IMR-90 (cell line): ENCODE measurements around the gene NKD1. TPM values are rescaled to one million over a fixed set of nuclear protein-coding genes. Genes with fewer than 3 reads are reported as not detected.

ENCODE experiments used
- ATAC-seq: fragments of 200-7000 bp; cut with Tn5 transposase; 2 replicates; pipeline ENCODE4 v1.9.1; 2020; ENCODE audit warnings: low read depth, mild to moderate bottlenecking, moderate library complexity
- BruUV-seq: library from RNA; stranded (reverse); fragments of 400-500 nt; replicated peaks from 2 replicates; lab custom pipeline; 2021; lab: Mats Ljungman, UMichigan
- CTCF ChIA-PET: fragments of 300-600 bp; formaldehyde crosslinking; extraction: SDS; loops from one replicate; lab custom pipeline; 2021; ENCODE audit warnings: antibody characterized with exemption; lab: Yijun Ruan, JAX
- POLR2A ChIA-PET: fragments of 300-600 bp; sonication (Branson Sonifier 250); formaldehyde crosslinking; loops from one replicate; lab custom pipeline; 2022; ENCODE audit warnings: antibody characterized with exemption; ENCODE audit not compliant: unreplicated experiment; lab: Charles Lee
- DNase-seq: peaks from one replicate; pipeline ENCODE4 v3.0.0; 2013
- H2AFZ ChIP-seq: replicated peaks from 2 replicates; pipeline ENCODE3; 2013; ENCODE audit warnings: low read length, mild to moderate bottlenecking; ENCODE audit not compliant: poor library complexity
- H2AK5ac ChIP-seq: 2 replicates; pipeline ENCODE4 v1.6.1; 2013; ENCODE audit warnings: low read depth, low read length, inconsistent platforms
- H2AK9ac ChIP-seq: replicated peaks from 2 replicates; pipeline ENCODE3; 2013; ENCODE audit warnings: mild to moderate bottlenecking, low read depth, low read length, moderate library complexity; ENCODE audit not compliant: poor library complexity
- H2BK120ac ChIP-seq: 2 replicates; pipeline ENCODE4 v1.6.1; 2013; ENCODE audit warnings: low read depth, low read length, inconsistent platforms
- H2BK15ac ChIP-seq: 3 replicates; pipeline ENCODE4 v1.6.1; 2013; ENCODE audit warnings: low read depth, low read length, inconsistent platforms
- H2BK20ac ChIP-seq: 2 replicates; pipeline ENCODE4 v1.6.1; 2013; ENCODE audit warnings: low read depth, mild to moderate bottlenecking, inconsistent platforms, low read length, moderate library complexity
- H2BK5ac ChIP-seq: 2 replicates; pipeline ENCODE4 v1.6.1; 2013; ENCODE audit warnings: mild to moderate bottlenecking, low read depth, low read length, inconsistent platforms; ENCODE audit not compliant: poor library complexity, severe bottlenecking
- H3K14ac ChIP-seq: replicated peaks from 2 replicates; pipeline ENCODE4 v1.6.1; 2013; ENCODE audit warnings: low read depth, low read length, inconsistent platforms
- H3K18ac ChIP-seq: 2 replicates; pipeline ENCODE4 v1.6.1; 2013; ENCODE audit warnings: low read depth, low read length, control low read depth
- H3K23ac ChIP-seq: 2 replicates; pipeline ENCODE4 v1.6.1; 2013; ENCODE audit warnings: low read depth, low read length, inconsistent platforms
- H3K27ac ChIP-seq: 2 replicates; pipeline ENCODE4 v1.5.1; 2013; ENCODE audit warnings: mild to moderate bottlenecking, control low read depth, low read length; ENCODE audit not compliant: insufficient read depth
- H3K27me3 ChIP-seq: 2 replicates; pipeline ENCODE4 v1.6.1; 2013; ENCODE audit warnings: low read length; ENCODE audit not compliant: control insufficient read depth, insufficient read depth
- H3K36me3 ChIP-seq: 2 replicates; pipeline ENCODE4 v1.6.1; 2013; ENCODE audit warnings: low read length, mixed read lengths; ENCODE audit not compliant: control insufficient read depth, insufficient read depth
- H3K4ac ChIP-seq: 2 replicates; pipeline ENCODE4 v1.6.1; 2013; ENCODE audit warnings: low read depth, low read length, inconsistent platforms
- H3K4me1 ChIP-seq: 2 replicates; pipeline ENCODE4 v1.6.1; 2013; ENCODE audit warnings: low read length, mixed read lengths; ENCODE audit not compliant: control insufficient read depth, insufficient read depth
- H3K4me2 ChIP-seq: 2 replicates; pipeline ENCODE4 v1.6.1; 2013; ENCODE audit warnings: low read depth, mild to moderate bottlenecking, control low read depth, low read length, moderate library complexity
- H3K4me3 ChIP-seq: 2 replicates; pipeline ENCODE4 v1.5.1; 2013; ENCODE audit warnings: low read depth, mild to moderate bottlenecking, control low read depth, low read length, moderate library complexity; ENCODE audit not compliant: insufficient read depth
- H3K56ac ChIP-seq: 2 replicates; pipeline ENCODE4 v1.6.1; 2013; ENCODE audit warnings: low read length, inconsistent platforms; ENCODE audit not compliant: insufficient read depth; ENCODE audit errors: extremely low read depth
- H3K79me1 ChIP-seq, 2 experiments: 2 replicates each; pipeline ENCODE4 v1.6.1; 2013; ENCODE audit warnings: low read length in 2 of 2, inconsistent platforms in 1 of 2, low read depth in 1 of 2
- H3K9ac ChIP-seq: 2 replicates; pipeline ENCODE4 v1.6.1; 2013; ENCODE audit warnings: low read depth, low read length, control low read depth
- H3K9me1 ChIP-seq: 2 replicates; pipeline ENCODE4 v1.6.1; 2013; ENCODE audit warnings: low read length, inconsistent platforms; ENCODE audit not compliant: insufficient read depth
- H3K9me3 ChIP-seq: 2 replicates; pipeline ENCODE4 v1.6.1; 2013; ENCODE audit warnings: low read length; ENCODE audit not compliant: control insufficient read depth, insufficient read depth
- H4K20me1 ChIP-seq: 2 replicates; pipeline ENCODE4 v1.6.1; 2013; ENCODE audit warnings: low read length, inconsistent platforms; ENCODE audit not compliant: insufficient read depth
- H4K5ac ChIP-seq: 2 replicates; pipeline ENCODE4 v1.6.1; 2013; ENCODE audit warnings: mild to moderate bottlenecking, low read depth, low read length, control low read depth
- H4K8ac ChIP-seq, 2 experiments: 2 replicates each; pipeline ENCODE4 v1.6.1; 2013; ENCODE audit warnings: low read depth in 2 of 2, low read length in 2 of 2, control low read depth in 1 of 2, inconsistent platforms in 1 of 2
- H4K91ac ChIP-seq: 2 replicates; pipeline ENCODE4 v1.6.1; 2013; ENCODE audit warnings: low read depth, low read length, inconsistent platforms; ENCODE audit not compliant: insufficient read depth
- BHLHE40 ChIP-seq: fragments of 150-350 bp; IDR thresholded peaks from 2 replicates; pipeline ENCODE4 v1.6.1; 2016; ENCODE audit warnings: mild to moderate bottlenecking, low read depth, low read length
- CEBPB ChIP-seq: IDR thresholded peaks from 2 replicates; pipeline ENCODE4 v1.6.1; 2012; ENCODE audit warnings: low read depth, low read length, improper control_type of control experiment
- CHD1 ChIP-seq: IDR thresholded peaks from 2 replicates; pipeline ENCODE4 v1.6.1; 2012; ENCODE audit warnings: low read depth, low read length, improper control_type of control experiment
- CTCF ChIP-seq: conservative IDR thresholded peaks from 2 replicates; pipeline ENCODE4 v1.5.1; 2012; ENCODE audit warnings: mild to moderate bottlenecking, low read depth, low read length, improper control_type of control experiment
- ELK1 ChIP-seq: fragments of 150-350 bp; IDR thresholded peaks from 2 replicates; pipeline ENCODE4 v1.6.1; 2016; ENCODE audit warnings: low read depth, mild to moderate bottlenecking, low read length, moderate library complexity, borderline replicate concordance
- FOS ChIP-seq: fragments of 150-350 bp; IDR thresholded peaks from 2 replicates; pipeline ENCODE4 v1.6.1; 2016; ENCODE audit warnings: low read depth, low read length
- MAFK ChIP-seq: IDR thresholded peaks from 2 replicates; pipeline ENCODE4 v1.6.1; 2012; ENCODE audit warnings: low read depth, low read length, improper control_type of control experiment
- MAZ ChIP-seq: IDR thresholded peaks from 2 replicates; pipeline ENCODE4 v1.6.1; 2012; ENCODE audit warnings: low read depth, mild to moderate bottlenecking, low read length, improper control_type of control experiment, moderate library complexity, borderline replicate concordance
- POLR2A ChIP-seq: IDR thresholded peaks from 2 replicates; pipeline ENCODE4 v1.6.1; 2012; ENCODE audit warnings: mild to moderate bottlenecking, low read depth, low read length
- RAD21 ChIP-seq: IDR thresholded peaks from 2 replicates; pipeline ENCODE4 v1.6.1; 2012; ENCODE audit warnings: low read length, improper control_type of control experiment
- RCOR1 ChIP-seq: IDR thresholded peaks from 2 replicates; pipeline ENCODE4 v1.6.1; 2012; ENCODE audit warnings: mild to moderate bottlenecking, low read length, improper control_type of control experiment; ENCODE audit not compliant: insufficient replicate concordance
- RFX5 ChIP-seq: IDR thresholded peaks from 2 replicates; pipeline ENCODE4 v1.8.0; 2012; ENCODE audit warnings: low read depth, mild to moderate bottlenecking, low read length, moderate library complexity
- SMC3 ChIP-seq: fragments of 150-350 bp; IDR thresholded peaks from 2 replicates; pipeline ENCODE4 v1.6.1; 2016; ENCODE audit warnings: low read depth, mild to moderate bottlenecking, antibody characterized with exemption, low read length, moderate library complexity
- USF2 ChIP-seq: fragments of 150-350 bp; IDR thresholded peaks from 2 replicates; pipeline ENCODE4 v1.6.1; 2017; ENCODE audit warnings: mild to moderate bottlenecking, antibody characterized with exemption, low read length, low read depth
- WGBS, 2 experiments: methylation state at CpG; one replicate each; pipeline versions ENCODE4 v1.1.5 to v1.1.7; 2013; ENCODE audit warnings: missing lambda C conversion rate in 2 of 2; ENCODE audit not compliant: insufficient read length in 1 of 2; ENCODE audit errors: extremely low coverage in 2 of 2; 5-methylcytosine and 5-hydroxymethylcytosine counted together
- dilution Hi-C: fragments of 300-500 bp; cut with HindIII; formaldehyde crosslinking; loops from one replicate; pipeline ENCODE4 v1.14.3; 2018; ENCODE audit warnings: low sequenced_read_pairs; ENCODE audit not compliant: unreplicated experiment
- in situ Hi-C: fragments of 300-500 bp; cut with MboI; formaldehyde crosslinking; loops from 3 replicates; pipeline ENCODE4 v1.14.3; 2019; ENCODE audit warnings: low sequenced_read_pairs, inconsistent platforms, mixed read lengths
- intact Hi-C: fragments of 100-400 bp; cut with micrococcal nuclease; formaldehyde crosslinking; loops from 2 replicates; pipeline ENCODE4 v1.10.0; 2022
- polyA plus RNA-seq, 3 experiments: library from polyadenylated mRNA; depleted of rRNA; stranded (reverse); fragments of >200 nt; gene quantifications; 2 replicates each; pipeline ENCODE4 v1.2.3, GENCODE V29; 2012; ENCODE audit warnings: low replicate concordance in 1 of 3
- total RNA-seq: library from RNA; depleted of rRNA; stranded (reverse); fragments of >200 nt; gene quantifications from 2 replicates; pipeline ENCODE4 v1.2.3, GENCODE V29; 2012

NKD1 gene
- total and polyA plus RNA-seq, 2 of the 4 experiments (the other 2 are of a cell fraction) = not detected

- no peak overlapping the region for H2AK5ac ChIP-seq
- ChIA-PET POLR2A (no interaction called here), CTCF (interaction anchor here (1.8 kb wide), 1 partner anchor 19 kb away, joined by 5 read pairs; no protein-coding TSS in a partner anchor)
- H2BK5ac ChIP-seq = no peak overlapping the region
- no peak overlapping the region for H3K4ac ChIP-seq
- no peak overlapping the region for H3K18ac ChIP-seq
- H4K91ac ChIP-seq = no peak overlapping the region
- H2AFZ ChIP-seq = no peak overlapping the region
- intact Hi-C loops (no loop called here), in situ Hi-C loops (no loop called here), dilution Hi-C loops (no loop called here)
- no peak overlapping the region for H3K4me3 ChIP-seq
- no peak overlapping the region for H3K56ac ChIP-seq
- H3K27me3 ChIP-seq = peaks cover 17% of the 10 kb centered on the region
- H3K4me1 ChIP-seq = no peaks in the 10 kb centered on the region
- H3K9me3 ChIP-seq = no peaks in the 10 kb centered on the region
- no peaks in the 10 kb centered on the region for H3K79me1 ChIP-seq
- no peak overlapping the region for H4K8ac ChIP-seq
- H3K23ac ChIP-seq = no peak overlapping the region
- H3K4me2 ChIP-seq = no peak overlapping the region
- no TSS peak for BruUV-seq
- WGBS, 2 experiments = 67% methylated on average over 1 of the region's 8 CpGs; no CpG with 5 or more reads in 1 of the 2 experiments
- no peak overlapping the region for H3K27ac ChIP-seq
- no peaks in the 10 kb centered on the region for H3K9me1 ChIP-seq
- no peak overlapping the region for H2AK9ac ChIP-seq
- H2BK20ac ChIP-seq = no peak overlapping the region
- H3K9ac ChIP-seq = no peak overlapping the region
- H4K20me1 ChIP-seq = no peaks in the 10 kb centered on the region
- no peak overlapping the region for H2BK15ac ChIP-seq
- TF ChIP-seq RCOR1 = no peak
- no peak for TF ChIP-seq USF2
- TF ChIP-seq SMC3 = no peak
- no peak for TF ChIP-seq RFX5
- TF ChIP-seq RAD21 = no peak
- no peak for TF ChIP-seq MAZ
- TF ChIP-seq CTCF = no peak
- TF ChIP-seq CEBPB = no peak
- TF ChIP-seq ELK1 = no peak
- TF ChIP-seq CHD1 = no peak
- no peak for TF ChIP-seq FOS
- no peak for TF ChIP-seq BHLHE40
- no peak for TF ChIP-seq MAFK
- TF ChIP-seq POLR2A = no peak
- H3K14ac ChIP-seq = no peak overlapping the region
- no peaks in the 10 kb centered on the region for H3K36me3 ChIP-seq
- no peak overlapping the region for H2BK120ac ChIP-seq
- ATAC-seq (no peak), DNase-seq (no peak)
- no peak overlapping the region for H4K5ac ChIP-seq
Measured at GRCh38 chr16:50646345-50646744, 98.1 kb downstream of the NKD1 start.
